Left ventricle myocardium inferior (tissue), 1 donor: ENCODE results near the gene PRRG2. TPM values are rescaled to one million over a fixed set of nuclear protein-coding genes. Genes with fewer than 3 reads are reported as not detected.

Experiments
- DNase-seq: peaks from one replicate; pipeline ENCODE4 v3.0.0-alpha.2; 2020
- H3K27ac ChIP-seq: fragments of 200-600 bp; replicated peaks from 2 replicates; pipeline ENCODE4 v1.8.0; 2021
- H3K27me3 ChIP-seq: fragments of 200-600 bp; 2 replicates; pipeline ENCODE4 v1.8.0; 2021; ENCODE audit warnings: low read depth
- H3K36me3 ChIP-seq: fragments of 200-600 bp; 2 replicates; pipeline ENCODE4 v1.8.0; 2021
- H3K4me1 ChIP-seq: fragments of 200-600 bp; 2 replicates; pipeline ENCODE4 v1.8.0; 2021
- H3K4me3 ChIP-seq: fragments of 200-600 bp; 2 replicates; pipeline ENCODE4 v1.8.0; 2021; ENCODE audit warnings: mild to moderate bottlenecking, moderate library complexity
- H3K9me3 ChIP-seq: fragments of 200-600 bp; replicated peaks from 2 replicates; pipeline ENCODE4 v1.8.0; 2021
- intact Hi-C: fragments of 100-400 bp; cut with micrococcal nuclease; formaldehyde crosslinking; loops from one replicate; pipeline ENCODE4 v1.11.0; 2022
- long read RNA-seq: library from polyadenylated mRNA; unstranded; transcript quantifications from one replicate; pipeline ENCODE4 v2.0.0, GENCODE V29; 2021
- total RNA-seq: library from RNA; stranded (reverse); fragmentation: NEBNext Ultra II Directional; extraction: Animal tissue kit (Norgen Biotek cat#: 25700); gene quantifications from one replicate; pipeline ENCODE4 v1.2.1, GENCODE V29; 2021
- TF ChIP-seq, protein P1 (sequence below): fragments of 200-600 bp; IDR thresholded peaks from 2 replicates; pipeline ENCODE4 v1.8.0; 2021; ENCODE audit warnings: antibody characterized with exemption, mild to moderate bottlenecking, borderline replicate concordance
- donor health status: DM: no; HTN: yes; CAD: no; lungs with severe emphysema.

The PRRG2 gene
- 0.88 TPM for total RNA-seq
- long read RNA-seq = 0 reads

DNA sequence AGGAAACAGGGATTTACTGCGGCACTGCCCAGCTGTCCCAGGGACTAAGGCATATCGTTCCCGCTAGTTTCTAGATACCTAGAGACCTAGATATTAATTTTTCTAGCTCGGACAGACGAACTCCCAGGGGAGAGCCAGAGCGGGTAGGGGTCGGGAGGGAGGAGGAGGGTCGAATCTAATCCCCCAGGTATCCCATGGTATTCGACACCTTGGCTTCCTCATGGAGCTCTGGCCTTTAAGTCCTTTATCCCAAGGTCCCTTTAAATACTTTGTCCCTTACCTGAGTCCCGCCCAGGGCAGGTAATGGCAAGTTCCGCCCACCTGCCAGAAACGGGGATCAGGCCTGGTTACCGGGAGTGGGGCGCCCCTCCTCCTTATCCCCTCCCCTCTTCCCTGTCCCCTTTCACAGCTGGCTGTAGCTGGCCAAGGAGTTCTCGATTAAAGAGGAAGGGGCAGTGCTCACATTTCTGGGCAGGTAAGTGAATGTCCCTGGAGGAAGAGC is at the start of gene PRRG2:
Gene PRRG2 (plus strand): TSS at position 310 of the 502 bp plus-strand sequence. CDS start 1,904 bp downstream, outside the sequence.
- Histone ChIP-seq H3K4me1 (peaks cover 35% of the 10 kb centered on the region), H3K9me3 (no peaks in the 10 kb centered on the region), H3K27ac (peak within 1 kb of the TSS; percentile 87), H3K27me3 (no peaks in the 10 kb centered on the region), H3K4me3 (peak within 1 kb of the TSS; percentile 84), H3K36me3 (peaks cover 6% of the 10 kb centered on the region)
- TF ChIP-seq, protein P1, sequence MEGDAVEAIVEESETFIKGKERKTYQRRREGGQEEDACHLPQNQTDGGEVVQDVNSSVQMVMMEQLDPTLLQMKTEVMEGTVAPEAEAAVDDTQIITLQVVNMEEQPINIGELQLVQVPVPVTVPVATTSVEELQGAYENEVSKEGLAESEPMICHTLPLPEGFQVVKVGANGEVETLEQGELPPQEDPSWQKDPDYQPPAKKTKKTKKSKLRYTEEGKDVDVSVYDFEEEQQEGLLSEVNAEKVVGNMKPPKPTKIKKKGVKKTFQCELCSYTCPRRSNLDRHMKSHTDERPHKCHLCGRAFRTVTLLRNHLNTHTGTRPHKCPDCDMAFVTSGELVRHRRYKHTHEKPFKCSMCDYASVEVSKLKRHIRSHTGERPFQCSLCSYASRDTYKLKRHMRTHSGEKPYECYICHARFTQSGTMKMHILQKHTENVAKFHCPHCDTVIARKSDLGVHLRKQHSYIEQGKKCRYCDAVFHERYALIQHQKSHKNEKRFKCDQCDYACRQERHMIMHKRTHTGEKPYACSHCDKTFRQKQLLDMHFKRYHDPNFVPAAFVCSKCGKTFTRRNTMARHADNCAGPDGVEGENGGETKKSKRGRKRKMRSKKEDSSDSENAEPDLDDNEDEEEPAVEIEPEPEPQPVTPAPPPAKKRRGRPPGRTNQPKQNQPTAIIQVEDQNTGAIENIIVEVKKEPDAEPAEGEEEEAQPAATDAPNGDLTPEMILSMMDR = no peak
- no peak for DNase-seq
- intact Hi-C loops = no loop called here

DNA sequence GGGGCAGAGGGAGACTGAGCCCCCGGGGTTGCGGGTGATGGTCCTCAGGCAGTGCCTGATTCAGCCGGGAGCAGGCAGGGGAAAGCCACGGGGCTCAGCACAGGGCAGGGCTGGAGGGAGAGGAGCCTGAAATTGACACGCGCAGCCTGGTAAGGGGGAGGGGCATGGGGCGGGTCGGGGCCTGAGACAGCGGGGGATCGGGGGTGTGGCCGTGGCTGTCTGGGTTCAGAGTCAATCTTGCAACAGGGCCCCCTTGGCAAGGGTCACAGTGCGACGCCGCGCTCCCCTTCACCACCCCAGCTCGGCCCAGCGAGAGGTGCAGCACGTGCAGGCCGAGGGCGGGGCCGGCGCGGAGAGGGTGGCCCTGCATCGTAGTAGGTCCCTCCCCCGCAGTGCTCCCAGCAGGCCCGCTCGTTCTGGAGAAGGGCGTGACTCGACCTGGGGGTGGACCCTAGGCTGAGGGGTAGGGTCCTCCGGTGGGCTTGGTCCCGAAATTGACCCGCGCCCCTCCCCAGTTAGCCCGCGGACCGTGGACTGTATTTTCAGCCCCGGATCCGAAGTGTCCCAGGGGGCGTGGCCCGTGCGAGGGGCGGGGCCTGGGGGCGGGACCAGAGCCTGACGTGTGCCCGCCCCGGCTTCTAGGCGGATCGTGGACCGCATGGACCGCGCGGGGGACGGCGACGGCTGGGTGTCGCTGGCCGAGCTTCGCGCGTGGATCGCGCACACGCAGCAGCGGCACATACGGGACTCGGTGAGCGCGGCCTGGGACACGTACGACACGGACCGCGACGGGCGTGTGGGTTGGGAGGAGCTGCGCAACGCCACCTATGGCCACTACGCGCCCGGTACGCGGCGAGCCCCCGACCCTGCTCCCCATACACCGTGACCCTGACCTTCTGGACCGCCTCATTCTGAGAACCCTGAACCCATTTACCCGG is 47.3 kb upstream of the PRRG2 start:
- no peaks in the 10 kb centered on the region for H3K27me3 ChIP-seq
- TF ChIP-seq, protein P1 = peak; percentile 50
- no peaks in the 10 kb centered on the region for H3K9me3 ChIP-seq
- H3K27ac ChIP-seq = no peak overlapping the region
- intact Hi-C loops = no loop called here
- peaks cover 22% of the 10 kb centered on the region for H3K4me1 ChIP-seq
- DNase-seq = peak; percentile 81
- peak overlapping the region; percentile 73 for H3K4me3 ChIP-seq
- H3K36me3 ChIP-seq = peaks cover 7% of the 10 kb centered on the region

DNA sequence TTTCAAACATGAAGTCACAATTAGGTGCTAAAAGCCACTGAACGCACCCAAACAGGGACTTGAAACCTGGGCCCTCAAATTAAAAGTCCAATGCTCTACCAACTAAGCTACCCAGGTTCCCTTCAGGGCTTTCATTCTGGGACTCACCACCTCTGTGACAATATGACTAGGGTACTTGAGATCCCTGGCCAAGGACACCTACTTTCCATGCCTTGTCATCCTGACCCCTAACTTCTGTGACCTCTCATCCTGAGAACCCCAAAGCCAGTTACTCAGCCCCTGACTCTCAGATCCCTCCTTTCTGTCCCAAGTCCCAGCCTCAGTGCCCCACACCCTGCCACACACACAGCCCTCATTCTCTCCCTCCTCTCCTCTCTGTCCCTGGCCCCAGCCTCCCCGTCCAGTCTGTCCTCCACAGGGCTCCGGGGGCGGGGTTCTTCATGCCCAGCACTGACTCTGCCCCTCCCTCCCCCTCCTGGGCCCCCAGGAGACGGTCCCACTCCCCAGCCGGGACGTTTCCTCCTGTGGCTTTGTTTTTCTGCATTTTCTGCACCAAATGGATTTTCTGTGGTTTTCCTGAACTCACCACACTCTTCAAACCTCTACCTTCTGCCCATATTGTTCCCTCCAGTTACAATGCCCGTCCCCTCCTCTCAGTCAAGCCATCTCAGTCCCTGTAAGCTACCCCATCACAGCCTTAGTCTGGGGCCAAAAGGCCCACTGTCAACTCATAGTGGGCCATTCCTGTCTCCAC is 46.3 kb upstream of the PRRG2 start:
- H3K27me3 ChIP-seq = no peaks in the 10 kb centered on the region
- intact Hi-C loops = no loop called here
- H3K36me3 ChIP-seq = peaks cover 7% of the 10 kb centered on the region
- H3K4me1 ChIP-seq = peaks cover 20% of the 10 kb centered on the region
- TF ChIP-seq, protein P1 = no peak
- H3K4me3 ChIP-seq = peak overlapping the region; percentile 73
- H3K27ac ChIP-seq = no peak overlapping the region
- H3K9me3 ChIP-seq = no peaks in the 10 kb centered on the region
- no peak for DNase-seq

DNA sequence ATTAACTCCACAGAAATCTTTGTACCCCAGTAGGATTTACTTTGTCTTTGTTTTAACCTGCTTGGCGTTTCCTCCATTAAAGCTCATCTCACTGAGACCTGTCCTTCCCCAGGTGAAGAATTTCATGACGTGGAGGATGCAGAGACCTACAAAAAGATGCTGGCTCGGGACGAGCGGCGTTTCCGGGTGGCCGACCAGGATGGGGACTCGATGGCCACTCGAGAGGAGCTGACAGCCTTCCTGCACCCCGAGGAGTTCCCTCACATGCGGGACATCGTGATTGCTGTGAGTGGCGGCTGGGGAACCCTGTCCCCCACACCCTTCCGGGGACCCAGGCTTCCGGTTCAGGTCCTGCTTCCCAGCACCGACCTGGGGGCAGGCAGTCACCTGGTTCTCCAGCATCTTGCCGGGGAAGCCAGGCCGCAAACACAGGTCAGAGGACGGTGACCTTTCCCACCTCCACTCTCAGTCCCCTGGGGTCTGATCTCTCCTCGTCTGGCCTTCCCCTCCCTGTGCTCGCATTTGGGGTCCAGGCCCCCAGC is 44.1 kb upstream of the PRRG2 start:
- intact Hi-C loops = no loop called here
- peaks cover 7% of the 10 kb centered on the region for H3K36me3 ChIP-seq
- TF ChIP-seq, protein P1 = no peak
- no peaks in the 10 kb centered on the region for H3K27me3 ChIP-seq
- H3K27ac ChIP-seq = no peak overlapping the region
- H3K4me3 ChIP-seq = no peak overlapping the region
- no peaks in the 10 kb centered on the region for H3K9me3 ChIP-seq
- H3K4me1 ChIP-seq = peaks cover 20% of the 10 kb centered on the region
- no peak for DNase-seq

DNA sequence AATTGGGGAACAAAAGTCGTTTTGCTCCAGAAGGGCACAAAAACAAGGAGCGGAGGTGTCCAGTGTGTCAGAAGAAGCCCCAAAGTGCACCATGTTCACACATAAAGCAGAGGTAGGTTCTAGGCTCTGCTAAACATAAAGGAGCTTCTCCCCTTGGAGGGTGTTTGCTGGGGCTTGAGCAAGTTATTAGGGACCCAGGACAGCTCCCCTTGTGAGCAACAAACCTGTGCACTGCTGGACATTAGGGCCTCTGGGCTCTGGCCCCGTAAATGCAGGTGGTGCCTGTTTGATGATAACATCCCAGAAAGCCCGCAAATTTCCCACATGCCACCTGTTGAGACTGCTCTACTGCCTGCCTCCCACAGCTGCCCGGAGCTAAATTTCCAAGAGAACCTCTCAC is 42.5 kb upstream of the PRRG2 start:
- TF ChIP-seq, protein P1 = no peak
- Histone ChIP-seq H3K27ac (no peak overlapping the region), H3K9me3 (no peaks in the 10 kb centered on the region), H3K4me3 (no peak overlapping the region), H3K4me1 (peaks cover 12% of the 10 kb centered on the region), H3K36me3 (peaks cover 7% of the 10 kb centered on the region), H3K27me3 (no peaks in the 10 kb centered on the region)
- no peak for DNase-seq
- intact Hi-C loops = no loop called here
